K562 (cell line): ENCODE data around the gene NEK5. TPM values are rescaled to one million over a fixed set of nuclear protein-coding genes. Genes with fewer than 3 reads are reported as not detected.

Source experiments
- ATF6 ChIP-seq: sonication (generic); formaldehyde crosslinking; IDR thresholded peaks from 2 replicates; pipeline ENCODE4 v1.4.0; 2020; ENCODE audit warnings: mild to moderate bottlenecking, missing genetic modification reagents
- CBFA2T2 ChIP-seq: fragments of 450-650 bp; conservative IDR thresholded peaks from 2 replicates; pipeline ENCODE4 v1.6.1; 2017; ENCODE audit warnings: mild to moderate bottlenecking
- CBFA2T3 ChIP-seq: fragments of 450-650 bp; IDR thresholded peaks from 2 replicates; pipeline ENCODE4 v1.6.1; 2017
- FOSL1 ChIP-seq: fragments of 200-800 bp; sonication (Bioruptor generic); conservative IDR thresholded peaks from 2 replicates; pipeline ENCODE4 v1.6.1; 2016; ENCODE audit warnings: missing genetic modification characterization, missing compliant biosample characterization
- KDM1A ChIP-seq, 2 experiments: fragments of 450-650 bp; IDR thresholded peaks; 2 replicates each; pipeline ENCODE4 v1.6.1; 2016; ENCODE audit warnings: mild to moderate bottlenecking in 2 of 2
- MAX ChIP-seq: sonication (generic); formaldehyde crosslinking; IDR thresholded peaks from 2 replicates; pipeline ENCODE4 v1.9.0; 2022; ENCODE audit warnings: mild to moderate bottlenecking, missing genetic modification reagents
- NCOR1 ChIP-seq: fragments of 450-650 bp; IDR thresholded peaks from 2 replicates; pipeline ENCODE4 v1.6.1; 2016; ENCODE audit warnings: mild to moderate bottlenecking, moderate library complexity
- THRAP3 ChIP-seq: fragments of 450-650 bp; IDR thresholded peaks from 2 replicates; pipeline ENCODE4 v1.6.1; 2016; ENCODE audit warnings: mild to moderate bottlenecking, inconsistent platforms, borderline replicate concordance
- THRB ChIP-seq: fragments of 450-650 bp; formaldehyde crosslinking; conservative IDR thresholded peaks from 2 replicates; pipeline ENCODE4 v1.4.0; 2022; ENCODE audit warnings: mild to moderate bottlenecking, missing genetic modification characterization
- ZBTB2 ChIP-seq: fragments of 450-650 bp; IDR thresholded peaks from 2 replicates; pipeline ENCODE4 v1.6.1; 2016; ENCODE audit warnings: antibody characterized with exemption
- ZKSCAN3 ChIP-seq: fragments of 250-450 bp; sonication (Bioruptor Pico); IDR thresholded peaks from 2 replicates; pipeline ENCODE4 v1.4.0; 2020
- ZNF133 ChIP-seq: fragments of 250-450 bp; sonication (Bioruptor Pico); IDR thresholded peaks from 2 replicates; pipeline ENCODE4 v1.4.0; 2020; ENCODE audit warnings: mild to moderate bottlenecking
- ZNF311 ChIP-seq: fragments of 250-450 bp; sonication (Bioruptor Pico); IDR thresholded peaks from 2 replicates; pipeline ENCODE4 v1.4.0; 2020; ENCODE audit warnings: mild to moderate bottlenecking, moderate library complexity
- ZNF407 ChIP-seq: fragments of 450-650 bp; IDR thresholded peaks from 2 replicates; pipeline ENCODE4 v1.6.1; 2016; ENCODE audit warnings: low read depth
- ZNF586 ChIP-seq: fragments of 450-650 bp; formaldehyde crosslinking; conservative IDR thresholded peaks from 2 replicates; pipeline ENCODE4 v1.4.0; 2020; ENCODE audit warnings: mild to moderate bottlenecking, moderate library complexity
- ZNF76 ChIP-seq: fragments of 250-450 bp; sonication (Bioruptor Pico); IDR thresholded peaks from 2 replicates; pipeline ENCODE4 v1.4.0; 2020; ENCODE audit warnings: mild to moderate bottlenecking, moderate library complexity, borderline replicate concordance
- ZNF785 ChIP-seq: fragments of 250-450 bp; sonication (Bioruptor Pico); IDR thresholded peaks from 2 replicates; pipeline ENCODE4 v1.4.0; 2020; ENCODE audit warnings: mild to moderate bottlenecking
- polyA plus RNA-seq, 8 experiments: library from polyadenylated mRNA; depleted of rRNA in 4 of 8; stranded (reverse) in 5 of 8; unstranded in 3 of 8; fragments of >200 nt; fragmentation: Nextera tagmentation in 2 of 8; fragmentation: Illumina TruSeq in 1 of 8; extraction: Ambion mirVana in 2 of 8; extraction: Trizol in 1 of 8; gene quantifications; 2 replicates each; pipeline versions ENCODE4 v1.2.1 to v1.2.3, GENCODE V29; 2011 to 2014; ENCODE audit warnings: inconsistent platforms in 1 of 8, missing spikeins in 1 of 8
- total RNA-seq, 7 experiments: library from RNA; depleted of rRNA in 6 of 7; stranded (reverse); fragments of >200 nt in 6 of 7; fragmentation: Illumina TruSeq in 2 of 7; extraction: Trizol in 2 of 7; gene quantifications; 2 replicates each; pipeline versions ENCODE4 v1.2.1 to v1.2.3, GENCODE V29; 2011 to 2021; ENCODE audit warnings: low replicate concordance in 1 of 7

The NEK5 gene
- total and polyA plus RNA-seq, 9 of the 15 experiments (the other 6 are each of a cell fraction or from before 2014, with no cell fraction given), result 0.09 to 0.44 (median 0.33) TPM

- TF ChIP-seq THRB (CRISPR knock-in tag) (no peak), CBFA2T2 (peak; percentile 48), ZKSCAN3 (CRISPR knock-in tag) (no peak), ZBTB2 (no peak), ZNF407 (no peak), ATF6 (CRISPR knock-in tag) (no peak), KDM1A (IDR thresholded peaks at IDR 0.05) (peak in 1 of 2 experiments; percentile 23; a peak in 2 of 4 replicates), THRAP3 (no peak), ZNF133 (CRISPR knock-in tag) (no peak), ZNF76 (no peak), FOSL1 (tag) (no peak), NCOR1 (peak; percentile 42; the same call in 1 of the 2 replicates), MAX (no peak), ZNF311 (0 out of 2 replicates have a peak, but pooled peaks have one; percentile 25), ZNF586 (CRISPR knock-in tag) (no peak), ZNF785 (CRISPR knock-in tag) (no peak), CBFA2T3 (peak; percentile 73)
Measured at GRCh38 chr13:51996641-51997040, 132.2 kb downstream of the NEK5 start (continued).
